ENCODE data around the gene OSTN.
"Not testable (repeated sequence)": the region's sequence is repeated elsewhere in the genome, so short reads cannot be mapped to it uniquely, and the experiment has no call there.

Gene OSTN

GRCh38 chr3:191198932-191199331 is at the start of gene OSTN:
TSS of gene OSTN (plus strand) at chr3:191199241. CDS start at chr3:191212533, 13,292 bp downstream.
- no peak for DNase-seq (ENCODE audit: low read depth in 2 of 2)

DNA sequence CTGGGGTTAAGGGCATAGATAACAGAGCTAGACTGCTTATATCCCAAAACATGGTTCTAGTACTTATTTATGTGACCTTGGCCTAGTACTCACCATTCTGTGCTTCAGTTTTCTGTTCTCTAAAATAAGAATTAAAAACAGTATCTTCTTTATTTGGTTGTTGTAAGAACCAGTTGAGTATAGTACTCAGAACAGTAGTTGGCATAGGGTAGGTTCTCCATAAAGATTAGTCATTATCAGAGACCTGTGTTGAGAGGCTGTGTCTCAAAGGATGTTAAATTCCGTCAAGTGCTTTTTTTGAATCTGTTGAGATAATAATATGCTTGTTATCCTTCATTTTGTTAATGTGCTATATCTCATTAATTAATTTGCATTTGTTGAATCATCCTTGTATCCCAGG is 47.4 kb upstream of the OSTN start:
- DNase-seq (ENCODE audit: low read depth in 2 of 2) = no peak

DNA sequence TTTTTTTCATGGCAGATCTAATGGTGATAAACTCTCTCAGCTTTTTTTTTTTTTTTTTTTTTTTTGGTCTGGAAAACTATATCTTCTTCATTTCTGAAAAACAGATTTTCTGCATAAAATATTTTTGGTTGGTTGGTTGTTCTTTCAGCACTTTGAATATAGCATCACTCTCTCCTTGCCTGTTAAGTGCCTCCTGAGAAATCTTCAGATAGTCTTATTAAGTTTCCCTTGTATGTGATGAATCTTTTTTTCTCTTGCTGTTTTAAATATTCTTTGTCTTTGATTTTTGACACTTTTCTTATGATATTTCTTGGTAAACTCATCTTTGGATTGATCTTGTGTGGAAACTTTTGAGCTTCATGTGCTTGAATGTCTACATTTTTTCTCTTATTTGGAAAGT is 44.2 kb upstream of the OSTN start:
- no peak for DNase-seq (ENCODE audit: low read depth in 2 of 2)

GRCh38 chr3:191158247-191158646 is 40.8 kb upstream of the OSTN start:
- no peak for DNase-seq (ENCODE audit: low read depth in 2 of 2)

DNA sequence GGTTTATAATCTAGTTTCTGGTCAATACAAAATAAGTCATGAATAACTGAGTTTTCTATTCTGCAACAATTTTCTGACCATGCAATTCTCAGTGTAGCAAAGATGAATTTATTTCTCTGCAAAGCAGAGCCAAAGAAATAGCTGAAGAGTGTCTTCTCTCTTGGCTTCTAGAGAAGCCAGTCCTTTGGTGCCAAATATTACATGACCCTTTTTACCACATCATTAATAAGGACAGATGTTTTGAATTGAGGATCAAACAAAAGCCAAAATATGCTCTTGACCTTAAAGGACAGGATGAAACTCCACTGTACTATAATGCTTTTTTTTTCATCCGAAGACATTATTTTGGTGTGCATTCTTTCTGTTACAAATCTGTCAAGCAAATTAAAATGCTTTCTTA is 40.2 kb upstream of the OSTN start:
- no peak for DNase-seq (ENCODE audit: low read depth in 2 of 2)

DNA sequence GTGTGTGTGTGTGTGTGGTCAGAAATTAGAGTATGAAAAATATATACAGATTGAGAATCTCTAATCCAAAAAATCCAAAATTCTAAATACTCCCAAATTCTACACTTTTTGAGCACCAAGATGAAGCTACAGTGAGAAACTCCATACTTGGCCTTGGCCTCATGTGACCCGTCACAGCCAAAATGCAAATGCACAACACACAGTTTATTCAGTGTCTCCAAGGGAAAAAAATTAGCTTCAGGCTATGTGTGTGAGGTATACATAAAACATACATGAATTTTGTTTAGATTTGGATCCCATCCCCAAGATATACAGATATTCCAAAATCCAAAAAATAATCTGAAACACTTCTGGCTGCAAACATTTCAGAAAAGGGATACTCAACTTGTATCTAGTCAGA is 33.2 kb upstream of the OSTN start:
- DNase-seq (ENCODE audit: low read depth in 2 of 2) = no peak

DNA sequence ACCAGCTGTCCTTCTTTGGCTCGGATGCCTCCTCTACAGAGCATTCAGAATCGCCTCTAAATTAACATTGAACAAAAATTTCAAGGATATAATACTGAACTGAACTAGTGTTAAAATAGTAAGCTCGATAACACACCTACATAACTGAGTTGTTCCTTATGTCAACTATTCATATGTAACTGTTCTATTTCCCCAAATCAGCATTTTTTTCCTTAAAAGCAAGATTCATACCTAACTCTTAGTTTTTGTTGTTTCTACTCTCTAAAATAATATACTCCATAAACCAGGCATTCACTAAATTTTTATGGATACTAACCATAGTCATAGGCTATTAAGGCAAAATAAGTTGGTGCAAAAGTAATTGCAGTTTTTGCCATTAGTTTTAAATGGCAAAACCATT is 32.7 kb upstream of the OSTN start:
- no peak for DNase-seq (ENCODE audit: low read depth in 2 of 2)

DNA sequence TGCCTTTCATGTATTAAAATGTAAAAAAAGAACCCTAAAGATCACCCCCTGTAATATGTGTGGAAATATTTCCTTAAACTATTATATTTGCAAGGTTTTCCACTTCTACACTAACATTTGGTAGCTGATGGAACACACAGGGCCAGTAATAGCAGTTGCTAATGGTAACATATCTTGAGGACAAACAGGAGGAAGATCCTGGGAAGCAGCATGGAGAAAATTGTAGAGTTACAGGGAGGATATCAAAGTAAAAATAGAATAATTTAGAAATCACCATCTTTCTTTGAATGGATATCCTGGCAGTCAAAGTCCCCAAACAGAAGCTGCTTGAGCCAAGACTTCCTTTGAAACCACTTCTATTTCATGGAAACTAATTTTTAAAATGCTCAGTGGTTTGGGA is 29.5 kb upstream of the OSTN start:
- no peak for DNase-seq (ENCODE audit: low read depth in 2 of 2)

DNA sequence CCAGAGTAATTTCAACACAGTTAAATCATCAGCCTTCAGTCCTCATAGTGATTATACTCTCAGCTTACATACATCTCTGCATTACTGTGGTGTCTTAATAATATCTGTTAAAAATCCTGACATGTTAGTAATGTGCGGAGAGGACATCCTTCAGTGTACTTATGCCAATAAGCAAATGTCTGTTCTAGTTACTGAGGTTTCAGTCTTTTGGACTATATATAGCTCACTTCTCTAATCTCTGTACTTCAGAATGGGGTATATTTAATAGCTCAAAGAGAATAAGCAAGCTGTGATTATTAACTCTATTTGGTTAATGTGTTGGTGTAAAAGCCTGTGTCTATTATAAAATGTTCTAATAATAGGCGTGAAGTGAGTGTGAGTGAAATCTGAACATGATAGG is 28.9 kb upstream of the OSTN start:
- DNase-seq (ENCODE audit: low read depth in 2 of 2) = no peak

DNA sequence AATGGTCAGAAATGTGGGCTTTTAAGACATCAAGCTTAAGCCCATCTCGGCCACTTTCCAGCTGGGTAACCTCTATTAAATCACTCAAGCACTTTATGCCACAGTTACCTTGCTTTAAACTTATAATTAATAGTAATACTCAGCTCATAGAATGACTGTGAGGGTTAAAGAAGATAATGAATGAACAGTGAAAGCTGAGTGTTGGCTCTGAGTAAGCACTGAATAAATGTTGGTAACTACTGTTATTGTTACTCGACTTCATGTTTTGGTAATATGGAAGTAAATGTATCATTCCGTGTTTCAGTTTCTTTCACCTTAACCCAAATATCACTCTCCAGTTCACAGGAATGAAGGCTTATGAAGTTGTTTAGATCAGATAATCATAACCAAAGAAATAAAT is 23.9 kb upstream of the OSTN start:
- DNase-seq (ENCODE audit: low read depth in 2 of 2) = no peak

GRCh38 chr3:191176038-191176785 is 22.8 kb upstream of the OSTN start:
- no peak for DNase-seq (ENCODE audit: low read depth in 2 of 2)

- not testable (repeated sequence) for DNase-seq (ENCODE audit: low read depth in 2 of 2)
Observed at GRCh38 chr3:191185382-191185781, 13.7 kb upstream of the OSTN start.

DNA sequence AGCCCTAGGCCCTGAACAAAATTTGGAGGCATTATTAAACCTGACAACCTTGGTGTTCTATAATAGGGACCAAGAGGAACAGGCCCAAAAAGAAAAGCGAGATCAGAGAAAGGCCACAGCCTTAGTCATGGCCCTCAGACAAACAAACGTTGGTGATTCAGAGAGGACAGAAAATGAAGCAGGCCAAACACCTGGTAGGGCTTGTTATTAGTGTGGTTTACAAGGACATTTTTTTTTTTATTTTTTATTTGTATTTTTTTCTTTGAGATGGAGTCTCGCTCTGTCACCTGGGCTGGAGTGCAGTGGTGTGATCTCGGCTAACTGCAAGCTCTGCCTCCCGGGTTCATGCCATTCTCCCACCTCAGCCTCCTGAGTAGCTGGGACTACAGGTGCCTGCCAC is 10.8 kb upstream of the OSTN start:
- not testable (repeated sequence) for DNase-seq (ENCODE audit: low read depth in 2 of 2)

DNA sequence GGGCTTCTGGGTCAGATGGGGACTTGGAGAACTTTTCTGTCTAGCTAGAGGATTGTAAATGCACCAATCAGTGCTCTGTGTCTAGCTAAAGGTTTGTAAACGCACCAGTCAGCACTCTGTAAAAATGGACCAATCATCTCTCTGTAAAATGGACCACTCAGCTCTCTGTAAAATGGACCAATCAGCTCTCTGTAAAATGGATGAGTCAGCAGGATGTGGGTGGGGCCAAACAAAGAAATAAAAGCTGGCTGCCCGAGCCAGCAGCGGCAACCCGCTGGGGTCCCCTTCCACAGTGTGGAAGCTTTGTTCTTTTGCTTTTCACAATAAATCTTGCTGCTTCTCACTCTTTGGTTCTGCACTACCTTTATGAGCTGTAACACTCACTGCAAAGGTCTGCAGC is 6.8 kb upstream of the OSTN start:
- DNase-seq (ENCODE audit: low read depth in 2 of 2) = not testable (repeated sequence)

- no peak for DNase-seq (ENCODE audit: low read depth in 2 of 2)
Observed at GRCh38 chr3:191192941-191193340, 6.1 kb upstream of the OSTN start.

GRCh38 chr3:191197761-191198306 is 1.2 kb upstream of the OSTN start:
- DNase-seq (ENCODE audit: low read depth in 2 of 2) = no peak

GRCh38 chr3:191198480-191198879 is 561 bp upstream of the OSTN start:
- DNase-seq (ENCODE audit: low read depth in 2 of 2) = no peak

- DNase-seq (ENCODE audit: low read depth in 2 of 2) = no peak
Observed at GRCh38 chr3:191210032-191210431, 11.0 kb downstream of the OSTN start.

DNA sequence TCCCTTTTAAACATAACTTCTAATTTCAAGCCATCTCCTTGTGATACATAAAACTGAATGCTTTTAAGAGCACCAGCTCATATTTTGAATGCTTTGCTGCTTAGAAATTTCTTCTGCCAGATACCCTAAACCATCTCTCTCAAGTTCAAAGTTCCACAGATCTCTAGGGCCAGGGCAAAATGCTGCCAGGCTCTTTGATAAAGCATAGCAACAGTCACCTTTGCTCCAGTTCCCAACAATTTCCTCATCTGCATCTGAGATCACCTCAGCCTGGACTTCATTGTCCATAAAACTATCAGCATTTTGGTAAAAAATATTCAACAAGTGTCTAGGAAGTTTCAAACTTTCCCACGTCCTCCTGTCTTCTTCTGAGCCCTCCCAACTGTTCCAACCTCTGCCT is 17.5 kb downstream of the OSTN start:
- no peak for DNase-seq (ENCODE audit: low read depth in 2 of 2)

- no peak for DNase-seq (ENCODE audit: low read depth in 2 of 2)
Observed at GRCh38 chr3:191217301-191217700, 18.3 kb downstream of the OSTN start.

GRCh38 chr3:191220908-191221307 is 21.9 kb downstream of the OSTN start:
- DNase-seq (ENCODE audit: low read depth in 2 of 2) = no peak

DNA sequence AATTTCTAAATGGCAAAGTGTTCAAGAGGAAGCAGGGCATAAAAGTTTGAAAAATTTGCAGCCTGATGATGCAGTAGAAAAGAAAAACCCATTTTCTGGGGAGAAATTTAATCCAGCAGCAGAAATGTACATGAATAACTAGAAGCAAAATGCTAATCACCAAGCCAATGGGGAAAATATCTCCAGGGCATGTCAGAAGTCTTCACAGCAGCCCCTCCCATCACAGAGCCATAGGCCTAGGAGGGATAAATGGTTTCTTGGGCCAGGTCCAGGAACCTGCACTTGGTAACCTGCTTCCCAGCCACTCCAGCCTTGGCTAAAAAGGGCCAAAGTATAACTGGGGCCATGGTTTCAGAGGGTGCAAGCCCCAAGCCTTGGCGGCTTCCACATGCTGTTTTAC is 22.6 kb downstream of the OSTN start:
- DNase-seq (ENCODE audit: low read depth in 2 of 2) = no peak

- no peak for DNase-seq (ENCODE audit: low read depth in 2 of 2)
Observed at GRCh38 chr3:191227541-191227940, 28.5 kb downstream of the OSTN start.

DNA sequence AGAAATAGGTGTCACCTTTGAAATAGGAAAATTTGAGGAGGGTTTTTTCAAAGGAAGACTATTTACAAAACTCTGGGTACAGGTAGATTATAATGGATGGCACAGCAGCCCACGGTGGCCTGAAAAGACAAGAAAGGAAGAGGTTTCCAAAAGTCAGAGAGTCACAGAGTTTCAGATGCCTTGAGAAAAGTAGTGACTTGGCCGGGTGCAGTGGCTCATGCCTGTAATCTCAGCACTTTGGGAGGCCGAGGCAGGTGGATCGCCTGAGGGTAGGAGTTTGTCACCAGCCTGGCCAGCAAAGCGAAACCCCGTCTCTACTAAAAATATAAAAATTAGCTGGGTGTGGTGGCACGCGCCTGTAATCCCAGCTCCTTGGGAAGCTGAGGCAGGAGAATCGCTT is 35.2 kb downstream of the OSTN start:
- DNase-seq (ENCODE audit: low read depth in 2 of 2) = no peak
